ENCODE results near the gene RIN1. TPM values are rescaled to one million over a fixed set of nuclear protein-coding genes. Genes with fewer than 3 reads are reported as not detected.

Gene RIN1
- polyA plus RNA-seq, 1 experiment: 6.7 TPM

DNA sequence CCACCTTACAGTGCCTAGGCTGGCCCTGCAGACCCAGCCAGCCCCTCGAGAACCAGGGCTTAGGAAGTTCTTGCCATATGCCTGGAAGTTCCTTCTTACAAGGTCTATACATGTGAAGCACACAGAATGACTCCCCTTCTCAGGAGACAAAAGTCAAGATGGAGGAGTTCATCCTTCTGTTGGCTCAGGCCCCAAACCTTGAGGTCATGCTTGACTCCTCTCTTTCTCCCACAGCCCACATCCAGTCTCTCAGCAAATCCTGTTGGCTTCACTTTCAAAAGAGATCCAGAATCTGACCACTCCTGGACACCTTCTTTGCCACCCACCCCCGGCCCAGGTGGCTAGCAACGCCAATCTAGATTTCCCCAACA is 17.6 kb downstream of the RIN1 start:
- Histone ChIP-seq H3K27ac (ENCODE audit: low read depth, low read length) (peak overlapping the region; percentile 99), H3K27me3 (ENCODE audit: control insufficient read depth, insufficient read depth, low read length) (no peaks in the 10 kb centered on the region), H3K4me3 (ENCODE audit: low read depth, low read length) (no peak overlapping the region), H3K9me3 (ENCODE audit: control insufficient read depth, insufficient read depth, low read length) (peaks cover 8% of the 10 kb centered on the region; the same call in 1 of the 2 replicates)
- TF ChIP-seq, protein P1, sequence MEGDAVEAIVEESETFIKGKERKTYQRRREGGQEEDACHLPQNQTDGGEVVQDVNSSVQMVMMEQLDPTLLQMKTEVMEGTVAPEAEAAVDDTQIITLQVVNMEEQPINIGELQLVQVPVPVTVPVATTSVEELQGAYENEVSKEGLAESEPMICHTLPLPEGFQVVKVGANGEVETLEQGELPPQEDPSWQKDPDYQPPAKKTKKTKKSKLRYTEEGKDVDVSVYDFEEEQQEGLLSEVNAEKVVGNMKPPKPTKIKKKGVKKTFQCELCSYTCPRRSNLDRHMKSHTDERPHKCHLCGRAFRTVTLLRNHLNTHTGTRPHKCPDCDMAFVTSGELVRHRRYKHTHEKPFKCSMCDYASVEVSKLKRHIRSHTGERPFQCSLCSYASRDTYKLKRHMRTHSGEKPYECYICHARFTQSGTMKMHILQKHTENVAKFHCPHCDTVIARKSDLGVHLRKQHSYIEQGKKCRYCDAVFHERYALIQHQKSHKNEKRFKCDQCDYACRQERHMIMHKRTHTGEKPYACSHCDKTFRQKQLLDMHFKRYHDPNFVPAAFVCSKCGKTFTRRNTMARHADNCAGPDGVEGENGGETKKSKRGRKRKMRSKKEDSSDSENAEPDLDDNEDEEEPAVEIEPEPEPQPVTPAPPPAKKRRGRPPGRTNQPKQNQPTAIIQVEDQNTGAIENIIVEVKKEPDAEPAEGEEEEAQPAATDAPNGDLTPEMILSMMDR (IDR thresholded peaks at IDR 0.05; ENCODE audit: low read depth, low read length): no peak
- DNase-seq (ENCODE audit: low read depth, low spot score): no peak
- ChIA-PET POLR2A (interaction anchor here (1.0 to 2.8 kb wide), 4 partner anchors 8 to 704 kb away, joined by 3 to 56 read pairs (median 26); partner anchors contain the start of genes PCNX3, RIN1 and YIF1A), CTCF (interaction anchor here (1.7 kb wide), 1 partner anchor 10 kb away, joined by 8 read pairs; no protein-coding TSS in a partner anchor)

GRCh38 chr11:66317723-66318599 is 18.3 kb downstream of the RIN1 start:
- TF ChIP-seq, protein P1 (IDR thresholded peaks at IDR 0.05; ENCODE audit: low read depth, low read length): no peak
- H3K27ac ChIP-seq (ENCODE audit: low read depth, low read length): peak overlapping the region; percentile 99
- CTCF ChIA-PET: interaction anchor here (0.7 to 1.7 kb wide), 2 partner anchors 11 to 248 kb away, joined by 4 to 8 read pairs; partner anchors contain the start of gene PACS1
- POLR2A ChIA-PET: interaction anchor here (1.0 to 2.8 kb wide), 6 partner anchors 7 to 703 kb away, joined by 3 to 56 read pairs (median 18); partner anchors contain the start of genes PCNX3, RIN1 and YIF1A
- no peaks in the 10 kb centered on the region for H3K27me3 ChIP-seq (ENCODE audit: control insufficient read depth, insufficient read depth, low read length)
- DNase-seq (ENCODE audit: low read depth, low spot score): peak; percentile 74
- H3K9me3 ChIP-seq (ENCODE audit: control insufficient read depth, insufficient read depth, low read length): peaks cover 8% of the 10 kb centered on the region; the same call in 1 of the 2 replicates
- H3K4me3 ChIP-seq (ENCODE audit: low read depth, low read length): no peak overlapping the region; the same call in 1 of the 2 replicates

DNA sequence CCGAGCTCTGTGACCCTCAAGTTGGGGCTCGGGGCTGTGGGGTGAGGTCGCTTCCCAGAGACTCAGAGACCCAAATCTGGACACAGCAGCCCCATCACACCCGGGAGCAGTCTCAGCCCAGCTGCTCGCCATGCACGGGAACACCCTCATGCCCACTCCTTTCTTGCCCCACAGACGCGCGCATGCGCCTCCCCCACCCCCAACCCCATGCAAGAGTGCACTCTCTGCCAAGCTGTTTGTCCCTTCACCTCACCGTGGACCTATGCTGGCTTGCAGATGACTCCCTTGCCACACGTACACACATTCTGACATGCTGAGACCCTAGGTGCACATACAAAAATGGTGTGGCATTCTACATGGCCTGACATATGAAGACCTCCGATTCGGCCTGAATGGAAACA is 18.9 kb downstream of the RIN1 start:
- DNase-seq (ENCODE audit: low read depth, low spot score): no peak
- TF ChIP-seq, protein P1 (IDR thresholded peaks at IDR 0.05; ENCODE audit: low read depth, low read length): no peak
- Histone ChIP-seq H3K27ac (ENCODE audit: low read depth, low read length) (peak overlapping the region; percentile 99), H3K27me3 (ENCODE audit: control insufficient read depth, insufficient read depth, low read length) (no peaks in the 10 kb centered on the region), H3K9me3 (ENCODE audit: control insufficient read depth, insufficient read depth, low read length) (peaks cover 8% of the 10 kb centered on the region; the same call in 1 of the 2 replicates), H3K4me3 (ENCODE audit: low read depth, low read length) (peak overlapping the region; percentile 34)
- ChIA-PET POLR2A (interaction anchor here (0.5 to 2.8 kb wide), 11 partner anchors 8 to 820 kb away, joined by 3 to 56 read pairs (median 10); partner anchors contain the start of genes B4GAT1, PCNX3, RIN1 and YIF1A), CTCF (interaction anchor here (0.6 to 1.7 kb wide), 5 partner anchors 10 to 247 kb away, joined by 4 to 8 read pairs (median 5); partner anchors contain the start of genes PACS1 and RIN1)

DNA sequence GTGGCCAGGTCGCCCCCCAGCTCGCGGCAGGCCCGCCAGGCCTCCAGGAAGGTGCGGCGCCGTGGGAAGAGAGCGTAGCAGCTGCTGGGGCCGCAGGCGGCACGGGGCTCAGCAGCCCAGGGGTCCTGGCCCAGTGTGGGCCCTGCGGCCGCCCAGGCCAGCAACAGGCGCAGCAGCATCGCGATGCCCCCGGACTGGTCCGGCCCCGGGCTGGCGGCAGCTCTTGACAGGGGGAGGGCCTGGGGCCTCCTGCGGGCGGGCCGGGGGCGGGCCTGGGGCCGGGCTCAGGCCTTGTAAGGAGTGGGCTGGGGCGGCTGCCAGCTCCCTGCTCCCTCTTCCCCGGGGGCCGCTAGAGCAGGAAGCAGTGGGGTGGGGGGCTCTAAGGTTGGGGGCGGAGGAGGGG is 19.4 kb downstream of the RIN1 start, which contains the start of gene CD248:
Gene CD248, minus strand, starts transcription at position 196 of the 403 bp plus-strand sequence. Its CDS starts 17 bp downstream, at position 179.
- CTCF ChIA-PET: interaction anchor here (0.6 to 1.7 kb wide), 4 partner anchors 10 to 36 kb away, joined by 4 to 8 read pairs (median 6); partner anchors contain the start of gene RIN1
- Histone ChIP-seq H3K27ac (ENCODE audit: low read depth, low read length) (peak within 1 kb of the TSS; percentile 99), H3K27me3 (ENCODE audit: control insufficient read depth, insufficient read depth, low read length) (no peaks in the 10 kb centered on the region), H3K9me3 (ENCODE audit: control insufficient read depth, insufficient read depth, low read length) (peaks cover 8% of the 10 kb centered on the region; the same call in 1 of the 2 replicates), H3K4me3 (ENCODE audit: low read depth, low read length) (peak within 1 kb of the TSS; percentile 87)
- TF ChIP-seq, protein P1 (IDR thresholded peaks at IDR 0.05; ENCODE audit: low read depth, low read length): no peak
- no peak for DNase-seq (ENCODE audit: low read depth, low spot score)
- POLR2A ChIA-PET: interaction anchor here (0.5 to 2.8 kb wide), 10 partner anchors 8 to 819 kb away, joined by 3 to 56 read pairs (median 10); partner anchors contain the start of genes B4GAT1, RIN1 and YIF1A

All from AG04450 (cell line).